Breast epithelium (tissue), 3 donors: ENCODE data around the gene COL4A2.

Experiments
- CTCF ChIP-seq, 3 donors: fragments of 450-650 bp; IDR thresholded peaks; one replicate each; pipeline ENCODE4 v1.5.1; 2016 to 2017; ENCODE audit warnings: antibody characterized with exemption in 3 of 3, mild to moderate bottlenecking in 3 of 3, moderate library complexity in 3 of 3
- POLR2A ChIP-seq: fragments of 450-650 bp; IDR thresholded peaks from one replicate; pipeline ENCODE4 v1.6.1; 2016; ENCODE audit warnings: antibody characterized with exemption, mild to moderate bottlenecking, moderate library complexity

DNA sequence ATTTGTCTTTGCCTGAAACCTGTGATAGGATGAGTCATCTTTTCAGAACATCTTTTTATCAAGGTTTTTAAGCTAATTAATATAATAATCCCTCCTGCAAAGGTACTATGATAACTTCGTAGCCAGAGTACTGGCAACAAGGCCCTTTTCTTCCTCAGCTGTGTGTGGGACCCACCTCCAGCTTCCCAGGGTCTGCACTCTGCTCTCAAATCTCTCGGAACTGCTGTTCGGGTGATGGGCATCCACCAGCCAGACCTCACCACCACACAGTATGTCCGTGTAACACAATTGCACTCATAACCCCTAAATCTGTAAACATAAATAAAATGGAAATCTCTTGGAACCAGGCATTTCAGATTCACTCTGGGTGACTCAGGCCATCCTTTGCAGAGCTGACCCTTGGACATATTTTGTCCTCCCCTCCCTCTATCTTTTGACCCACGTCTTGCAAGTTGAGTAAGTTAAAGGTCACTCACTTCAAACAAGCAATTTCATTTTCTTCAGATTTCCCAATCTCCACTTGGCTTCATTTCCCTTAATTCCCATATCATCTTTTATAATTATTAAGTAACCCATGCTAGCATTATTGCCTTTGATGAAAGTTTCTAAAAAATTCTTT lies 29.6 kb upstream of the COL4A2 start:
- TF ChIP-seq CTCF (IDR thresholded peaks at IDR 0.05) = no peak
- TF ChIP-seq POLR2A = no peak
